ENCODE results near the gene DGKQ. TPM values are rescaled to one million over a fixed set of nuclear protein-coding genes. Genes with fewer than 3 reads are reported as not detected.

DGKQ gene
- total and polyA plus RNA-seq, 2 of the 13 experiments (the other 11 are each of a cell fraction or from before 2014, with no cell fraction given): 4.5 to 7.2 TPM

GRCh38 chr4:1015179-1015578 is 41.8 kb upstream of the DGKQ start (continued):
- TF ChIP-seq ZEB1 (IDR thresholded peaks at IDR 0.05; ENCODE audit: insufficient replicate concordance, low read depth) (no peak), ZNF44 (CRISPR knock-in tag; IDR thresholded peaks at IDR 0.05) (no peak), ETS1 (CRISPR knock-in tag; IDR thresholded peaks at IDR 0.05) (no peak), TEAD2 (CRISPR knock-in tag; IDR thresholded peaks at IDR 0.05) (no peak), SNRNP70 (IDR thresholded peaks at IDR 0.05; ENCODE audit: low read depth, low read length) (no peak), ELF1 (CRISPR knock-in tag; IDR thresholded peaks at IDR 0.05) (no peak), NFRKB (IDR thresholded peaks at IDR 0.05) (no peak), ZMAT3 (CRISPR knock-in tag; conservative IDR thresholded peaks at IDR 0.05) (0 out of 2 replicates have a peak, but pooled peaks have one; percentile 2), MXD4 (CRISPR knock-in tag; IDR thresholded peaks at IDR 0.05) (no peak), KAT2B (IDR thresholded peaks at IDR 0.05; ENCODE audit: borderline replicate concordance, low read depth, low read length) (no peak)
- TF ChIP-seq, protein P1, sequence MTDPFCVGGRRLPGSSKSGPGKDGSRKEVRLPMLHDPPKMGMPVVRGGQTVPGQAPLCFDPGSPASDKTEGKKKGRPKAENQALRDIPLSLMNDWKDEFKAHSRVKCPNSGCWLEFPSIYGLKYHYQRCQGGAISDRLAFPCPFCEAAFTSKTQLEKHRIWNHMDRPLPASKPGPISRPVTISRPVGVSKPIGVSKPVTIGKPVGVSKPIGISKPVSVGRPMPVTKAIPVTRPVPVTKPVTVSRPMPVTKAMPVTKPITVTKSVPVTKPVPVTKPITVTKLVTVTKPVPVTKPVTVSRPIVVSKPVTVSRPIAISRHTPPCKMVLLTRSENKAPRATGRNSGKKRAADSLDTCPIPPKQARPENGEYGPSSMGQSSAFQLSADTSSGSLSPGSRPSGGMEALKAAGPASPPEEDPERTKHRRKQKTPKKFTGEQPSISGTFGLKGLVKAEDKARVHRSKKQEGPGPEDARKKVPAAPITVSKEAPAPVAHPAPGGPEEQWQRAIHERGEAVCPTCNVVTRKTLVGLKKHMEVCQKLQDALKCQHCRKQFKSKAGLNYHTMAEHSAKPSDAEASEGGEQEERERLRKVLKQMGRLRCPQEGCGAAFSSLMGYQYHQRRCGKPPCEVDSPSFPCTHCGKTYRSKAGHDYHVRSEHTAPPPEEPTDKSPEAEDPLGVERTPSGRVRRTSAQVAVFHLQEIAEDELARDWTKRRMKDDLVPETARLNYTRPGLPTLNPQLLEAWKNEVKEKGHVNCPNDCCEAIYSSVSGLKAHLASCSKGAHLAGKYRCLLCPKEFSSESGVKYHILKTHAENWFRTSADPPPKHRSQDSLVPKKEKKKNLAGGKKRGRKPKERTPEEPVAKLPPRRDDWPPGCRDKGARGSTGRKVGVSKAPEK (CRISPR knock-in tag; IDR thresholded peaks at IDR 0.05; ENCODE audit: borderline replicate concordance): no peak
- TF ChIP-seq, protein P2, sequence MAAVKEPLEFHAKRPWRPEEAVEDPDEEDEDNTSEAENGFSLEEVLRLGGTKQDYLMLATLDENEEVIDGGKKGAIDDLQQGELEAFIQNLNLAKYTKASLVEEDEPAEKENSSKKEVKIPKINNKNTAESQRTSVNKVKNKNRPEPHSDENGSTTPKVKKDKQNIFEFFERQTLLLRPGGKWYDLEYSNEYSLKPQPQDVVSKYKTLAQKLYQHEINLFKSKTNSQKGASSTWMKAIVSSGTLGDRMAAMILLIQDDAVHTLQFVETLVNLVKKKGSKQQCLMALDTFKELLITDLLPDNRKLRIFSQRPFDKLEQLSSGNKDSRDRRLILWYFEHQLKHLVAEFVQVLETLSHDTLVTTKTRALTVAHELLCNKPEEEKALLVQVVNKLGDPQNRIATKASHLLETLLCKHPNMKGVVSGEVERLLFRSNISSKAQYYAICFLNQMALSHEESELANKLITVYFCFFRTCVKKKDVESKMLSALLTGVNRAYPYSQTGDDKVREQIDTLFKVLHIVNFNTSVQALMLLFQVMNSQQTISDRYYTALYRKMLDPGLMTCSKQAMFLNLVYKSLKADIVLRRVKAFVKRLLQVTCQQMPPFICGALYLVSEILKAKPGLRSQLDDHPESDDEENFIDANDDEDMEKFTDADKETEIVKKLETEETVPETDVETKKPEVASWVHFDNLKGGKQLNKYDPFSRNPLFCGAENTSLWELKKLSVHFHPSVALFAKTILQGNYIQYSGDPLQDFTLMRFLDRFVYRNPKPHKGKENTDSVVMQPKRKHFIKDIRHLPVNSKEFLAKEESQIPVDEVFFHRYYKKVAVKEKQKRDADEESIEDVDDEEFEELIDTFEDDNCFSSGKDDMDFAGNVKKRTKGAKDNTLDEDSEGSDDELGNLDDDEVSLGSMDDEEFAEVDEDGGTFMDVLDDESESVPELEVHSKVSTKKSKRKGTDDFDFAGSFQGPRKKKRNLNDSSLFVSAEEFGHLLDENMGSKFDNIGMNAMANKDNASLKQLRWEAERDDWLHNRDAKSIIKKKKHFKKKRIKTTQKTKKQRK (IDR thresholded peaks at IDR 0.05; ENCODE audit: low read length): no peak
